Pulmonary artery endothelial cell (primary cell): Measurements from ENCODE around the gene ZNF223. TPM values are rescaled to one million over a fixed set of nuclear protein-coding genes. Genes with fewer than 3 reads are reported as not detected.

Experiments
- DNase-seq: peaks from one replicate; pipeline ENCODE4 v3.0.0-alpha.2; 2011; ENCODE audit warnings: low read depth, low spot score
- total RNA-seq: library from RNA; depleted of rRNA; stranded (reverse); fragments of >200 nt; gene quantifications from 2 replicates; pipeline ENCODE4 v1.2.3, GENCODE V29; 2014

ZNF223 gene
- total RNA-seq, 1 donor from 2014 or later: 3.7 TPM

DNA sequence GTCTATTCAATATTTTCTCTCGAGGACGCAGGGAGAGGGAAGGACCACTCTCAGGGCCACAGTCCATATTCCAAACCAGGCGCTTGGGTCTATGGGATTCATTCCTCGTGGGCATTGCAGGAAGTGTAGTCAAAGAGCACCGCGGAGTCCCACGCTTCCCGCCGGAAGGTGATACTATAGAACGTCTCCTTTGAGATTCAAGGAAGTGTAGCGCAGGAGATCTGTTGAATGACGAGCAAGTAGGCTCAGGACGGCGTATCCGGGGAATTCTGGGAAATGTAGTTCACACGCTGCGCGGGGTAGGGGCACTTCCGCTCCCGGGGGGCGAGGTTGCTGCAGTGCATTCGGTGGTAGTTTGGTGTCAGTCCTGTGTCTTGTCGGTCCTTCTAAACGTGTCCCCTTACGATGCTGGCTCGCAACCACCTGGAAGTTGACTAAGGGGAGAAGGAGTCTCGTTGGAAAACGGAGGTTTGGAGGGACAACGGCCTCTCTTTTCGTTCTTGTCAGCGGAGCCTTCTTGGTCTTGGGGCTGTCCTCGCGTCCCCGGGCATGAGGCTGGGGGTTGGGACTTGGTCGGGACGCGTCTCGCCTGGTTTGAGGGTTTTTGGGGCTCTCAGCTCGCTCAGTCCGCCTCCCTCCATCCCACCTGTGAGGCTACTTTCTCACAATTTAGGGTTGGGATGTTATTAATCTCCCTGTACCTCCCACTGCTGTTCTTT, 20.1 kb downstream of the ZNF223 start, which contains the start of gene ZNF284:
Gene ZNF284 (plus strand): TSS at position 336 of the 719 bp plus-strand sequence. CDS start 4,231 bp downstream, outside the sequence.
- peak; percentile 66 for DNase-seq

GRCh38 chr19:44072543-44073401, 20.9 kb downstream of the ZNF223 start:
- no peak for DNase-seq

GRCh38 chr19:44076325-44076724, 24.5 kb downstream of the ZNF223 start:
- no peak for DNase-seq

- no peak for DNase-seq
These were observed 40.3 kb downstream of the ZNF223 start for GRCh38 chr19:44092108-44092507.

DNA sequence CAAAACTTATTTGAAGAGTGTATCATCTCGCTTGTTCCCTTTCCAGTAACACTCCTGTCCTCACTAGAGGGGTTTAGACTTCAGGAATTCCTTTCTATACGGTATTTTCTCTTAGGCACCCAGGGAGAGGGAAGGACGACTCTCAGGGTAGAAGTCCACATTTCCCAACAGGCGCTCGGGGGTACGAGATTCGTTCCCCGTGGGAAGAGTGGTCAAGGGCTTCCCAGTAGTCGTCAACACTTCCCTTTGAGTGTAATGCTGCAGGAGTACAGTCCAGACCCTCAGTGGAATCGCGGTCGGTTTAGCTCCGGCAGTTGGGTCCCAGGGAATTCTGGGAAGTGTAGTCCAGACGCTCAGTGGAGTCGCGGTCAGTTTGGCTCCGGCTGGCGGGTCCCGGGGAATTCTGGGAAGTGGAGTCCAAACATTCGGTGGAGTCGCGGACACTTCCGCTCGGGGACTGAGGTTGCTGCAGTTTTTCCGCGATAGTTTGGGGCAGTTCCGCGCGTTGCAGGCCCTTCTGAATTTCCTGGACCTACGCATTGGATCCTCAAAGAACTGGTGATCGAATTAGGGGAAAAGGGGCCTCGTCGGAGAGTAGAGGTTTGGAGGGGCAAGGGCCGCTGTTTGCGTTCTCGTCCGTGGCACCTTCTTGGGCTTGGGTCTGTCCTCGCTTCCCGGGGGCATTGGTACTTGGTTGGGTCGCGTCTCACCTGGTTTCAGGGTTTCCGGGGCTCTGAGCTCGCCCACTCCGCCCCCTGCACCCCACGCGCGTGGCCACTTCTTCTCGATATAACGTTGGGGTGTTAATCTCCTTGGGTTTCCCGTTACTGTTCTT, 42.3 kb downstream of the ZNF223 start, which contains the start of gene ZNF224:
Gene ZNF224 (plus strand): TSS at position 431 of the 835 bp plus-strand sequence. CDS start 3,513 bp downstream, outside the sequence.
- DNase-seq: peak; percentile 58

DNA sequence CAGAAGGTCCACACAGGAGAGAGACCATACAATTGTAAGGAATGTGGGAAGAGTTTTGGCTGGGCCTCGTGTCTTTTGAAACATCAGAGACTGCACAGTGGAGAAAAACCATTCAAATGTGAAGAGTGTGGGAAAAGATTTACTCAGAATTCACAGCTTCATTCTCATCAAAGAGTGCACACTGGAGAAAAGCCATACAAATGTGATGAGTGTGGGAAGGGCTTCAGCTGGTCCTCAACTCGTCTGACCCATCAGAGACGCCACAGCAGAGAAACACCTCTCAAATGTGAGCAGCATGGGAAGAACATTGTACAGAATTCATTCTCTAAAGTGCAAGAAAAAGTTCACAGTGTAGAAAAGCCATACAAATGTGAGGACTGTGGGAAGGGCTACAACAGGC, 55.9 kb downstream of the ZNF223 start:
- no peak for DNase-seq

DNA sequence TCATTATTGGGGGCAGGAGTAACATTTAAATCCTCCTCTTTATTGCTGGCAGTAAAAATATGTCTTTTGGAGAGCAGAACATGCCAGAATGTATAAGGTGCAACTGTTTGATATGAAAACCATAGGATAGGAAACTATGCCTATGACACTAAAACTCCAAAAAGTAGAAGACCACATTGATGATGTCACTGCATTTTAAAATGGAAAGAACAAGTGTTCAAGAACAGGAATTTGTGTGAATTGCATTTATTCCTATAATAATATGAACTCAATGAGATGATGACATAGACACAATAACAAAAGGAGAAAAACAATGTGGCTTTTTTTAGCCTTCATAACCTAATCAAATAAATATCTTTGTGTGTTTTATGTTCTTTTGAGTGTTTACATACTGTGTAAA, 57.6 kb downstream of the ZNF223 start:
- no peak for DNase-seq

- peak; percentile 53 for DNase-seq
These were observed 60.2 kb downstream of the ZNF223 start for GRCh38 chr19:44111910-44112463.

- DNase-seq: no peak
These were observed 60.9 kb downstream of the ZNF223 start for GRCh38 chr19:44112802-44113137.

GRCh38 chr19:44113138-44113783, 61.4 kb downstream of the ZNF223 start, which contains the start of gene ZNF225:
Gene ZNF225, plus strand, starts transcription at chr19:44113399. Its CDS starts 2,429 bp downstream, at chr19:44115828.
- DNase-seq: peak; percentile 95

- no peak for DNase-seq
These were observed 62.1 kb downstream of the ZNF223 start for GRCh38 chr19:44113784-44114390.

Other genes starting within 250 kb of the ZNF223 start
- 0.39 and 0.53 TPM in 2 replicates for gene LYPD5, start 249.6 kb upstream of the ZNF223 start, total RNA-seq
- gene ZNF283, start 224.7 kb upstream of the ZNF223 start, total RNA-seq: 7.9 and 13.0 TPM in 2 replicates
- 0.86 and 2.0 TPM in 2 replicates for gene ZNF404, start 168.1 kb upstream of the ZNF223 start, total RNA-seq
- gene ZNF45, start 116.8 kb upstream of the ZNF223 start, total RNA-seq: 18.5 and 20.7 TPM in 2 replicates
- gene ZNF221, start 100.8 kb upstream of the ZNF223 start, total RNA-seq: 3.6 and 7.7 TPM in 2 replicates
- 5.3 and 7.6 TPM in 2 replicates for gene ZNF155, start 67.8 kb upstream of the ZNF223 start, total RNA-seq
- gene ZNF230, start 49.1 kb upstream of the ZNF223 start, total RNA-seq: 2.4 and 4.3 TPM in 2 replicates
- gene ZNF222, start 26.7 kb upstream of the ZNF223 start, total RNA-seq: 4.7 and 6.7 TPM in 2 replicates
- gene ZNF284, start 20.1 kb downstream of the ZNF223 start, total RNA-seq: 2.6 and 3.9 TPM in 2 replicates
- 21.1 and 27.8 TPM in 2 replicates for gene ZNF224, start 42.3 kb downstream of the ZNF223 start, total RNA-seq
- 4.5 and 6.7 TPM in 2 replicates for gene ZNF225, start 61.4 kb downstream of the ZNF223 start, total RNA-seq
- 8.3 and 13.3 TPM in 2 replicates for gene ZNF234, start 89.5 kb downstream of the ZNF223 start, total RNA-seq
- 14.4 and 17.2 TPM in 2 replicates for gene ZNF226, start 113.1 kb downstream of the ZNF223 start, total RNA-seq
- 20.2 and 27.7 TPM in 2 replicates for gene ZNF227, start 160.5 kb downstream of the ZNF223 start, total RNA-seq
- 1.5 and 3.2 TPM in 2 replicates for gene ZNF233, start 207.8 kb downstream of the ZNF223 start, total RNA-seq